SK-N-SH (cell line): Measurements from ENCODE around the gene TPP1. TPM values are rescaled to one million over a fixed set of nuclear protein-coding genes. Genes with fewer than 3 reads are reported as not detected.

ENCODE experiments used
- CTCF ChIA-PET: fragments of 300-600, 350-600 bp; formaldehyde crosslinking; extraction: SDS; loops from one replicate; lab custom pipeline; 2021; lab: Yijun Ruan, JAX
- POLR2A ChIA-PET: fragments of 350-600 bp; sonication (Branson Sonifier 250); formaldehyde crosslinking; extraction: SDS; loops from one replicate; lab custom pipeline; 2020; ENCODE audit warnings: antibody characterized with exemption, inconsistent platforms; lab: Yijun Ruan, JAX
- DNase-seq: peaks from one replicate; pipeline ENCODE4 v3.0.0; 2012
- H2AFZ ChIP-seq: fragments of 200-600 bp; sonication (generic); 2 replicates; pipeline ENCODE4 v1.8.1; 2016; ENCODE audit warnings: antibody characterized with exemption, mild to moderate bottlenecking, low read depth
- H3F3A ChIP-seq: fragments of 200-600 bp; sonication (generic); replicated peaks from 2 replicates; pipeline ENCODE3; 2016; ENCODE audit warnings: antibody characterized with exemption, mild to moderate bottlenecking; ENCODE audit not compliant: insufficient read depth
- H3K27ac ChIP-seq, 2 experiments: fragments of 200-500 bp in 1 of 2; fragments of 200-600 bp in 1 of 2; sonication (Bioruptor generic) in 1 of 2; sonication (generic), shearing (Covaris generic) in 1 of 2; 2 replicates each; pipeline versions ENCODE4 v1.5.1 to v1.6.1; 2014 to 2016; ENCODE audit warnings: low read depth in 2 of 2, inconsistent platforms in 1 of 2, low read length in 1 of 2, mild to moderate bottlenecking in 1 of 2, mixed read lengths in 1 of 2
- H3K27me3 ChIP-seq: fragments of 200-600 bp; sonication (generic), shearing (Covaris generic); 2 replicates; pipeline ENCODE4 v1.6.1; 2016; ENCODE audit warnings: mixed run types; ENCODE audit not compliant: insufficient read depth
- H3K36me3 ChIP-seq, 2 experiments: fragments of 200-500 bp in 1 of 2; fragments of 200-600 bp in 1 of 2; sonication (Bioruptor generic) in 1 of 2; sonication (generic) in 1 of 2; replicated peaks in 1 of 2; 2 replicates each; pipeline versions ENCODE3 to v1.5.1; 2014 to 2016; ENCODE audit warnings: low read length in 1 of 2, mild to moderate bottlenecking in 1 of 2; ENCODE audit not compliant: insufficient read depth in 2 of 2, control insufficient read depth in 1 of 2
- H3K4me1 ChIP-seq, 2 experiments: fragments of 200-500 bp in 1 of 2; fragments of 200-600 bp in 1 of 2; sonication (Bioruptor generic) in 1 of 2; sonication (generic), shearing (Covaris generic) in 1 of 2; 2 replicates each; pipeline versions ENCODE4 v1.5.1 to v1.6.1; 2014 to 2016; ENCODE audit warnings: low read depth in 1 of 2, low read length in 1 of 2, mixed run types in 1 of 2; ENCODE audit not compliant: insufficient read depth in 2 of 2, control insufficient read depth in 1 of 2
- H3K4me2 ChIP-seq: fragments of 200-600 bp; sonication (generic), shearing (Covaris generic); 2 replicates; pipeline ENCODE4 v1.6.1; 2017; ENCODE audit warnings: mixed run types
- H3K4me3 ChIP-seq, 2 experiments: fragments of 200-500 bp in 1 of 2; fragments of 200-600 bp in 1 of 2; sonication (Bioruptor generic) in 1 of 2; sonication (generic), shearing (Covaris generic) in 1 of 2; 2 replicates each; pipeline versions ENCODE4 v1.5.1 to v1.8.1; 2014 to 2016; ENCODE audit warnings: low read depth in 2 of 2, inconsistent platforms in 1 of 2, low read length in 1 of 2, mild to moderate bottlenecking in 1 of 2, mixed read lengths in 1 of 2, moderate library complexity in 1 of 2
- H3K79me2 ChIP-seq: fragments of 200-600 bp; sonication (generic); 2 replicates; pipeline ENCODE4 v1.8.1; 2017; ENCODE audit warnings: mild to moderate bottlenecking; ENCODE audit not compliant: insufficient read depth
- H3K9ac ChIP-seq: fragments of 200-600 bp; sonication (generic); 2 replicates; pipeline ENCODE4 v1.6.1; 2017; ENCODE audit warnings: mixed run types
- H3K9me2 ChIP-seq: fragments of 200-600 bp; sonication (generic); 2 replicates; pipeline ENCODE4 v1.6.1; 2017; ENCODE audit warnings: mixed run types
- H3K9me3 ChIP-seq: fragments of 200-600 bp; sonication (generic); 2 replicates; pipeline ENCODE4 v1.6.1; 2017; ENCODE audit warnings: mixed run types, mild to moderate bottlenecking, moderate library complexity
- H4K20me1 ChIP-seq: fragments of 200-600 bp; sonication (generic); 2 replicates; pipeline ENCODE4 v1.6.1; 2017; ENCODE audit warnings: mild to moderate bottlenecking, mixed run types; ENCODE audit not compliant: insufficient read depth
- EZH2phosphoT487 ChIP-seq: fragments of 200-600 bp; sonication (generic); IDR thresholded peaks from 2 replicates; pipeline ENCODE4 v1.6.1; 2017; ENCODE audit warnings: low read depth, mixed run types, mild to moderate bottlenecking, antibody characterized with exemption, moderate library complexity, borderline replicate concordance
- FOSL2 ChIP-seq: IDR thresholded peaks from 2 replicates; pipeline ENCODE4 v1.4.0; 2012; ENCODE audit warnings: low read depth, mild to moderate bottlenecking, moderate library complexity, borderline replicate concordance
- MXI1 ChIP-seq: IDR thresholded peaks from 2 replicates; pipeline ENCODE4 v1.6.1; 2012; ENCODE audit warnings: mild to moderate bottlenecking, low read depth, low read length, improper control_type of control experiment
- NRF1 ChIP-seq: IDR thresholded peaks from 2 replicates; pipeline ENCODE4 v1.6.1; 2012; ENCODE audit warnings: low read depth, mild to moderate bottlenecking, low read length
- POLR2AphosphoS5 ChIP-seq: IDR thresholded peaks from 2 replicates; pipeline ENCODE4 v1.6.1; 2012; ENCODE audit warnings: low read depth, low read length
- SIN3A ChIP-seq: IDR thresholded peaks from 2 replicates; pipeline ENCODE4 v1.6.1; 2012; ENCODE audit warnings: low read depth, mild to moderate bottlenecking, low read length, moderate library complexity, borderline replicate concordance
- TCF12 ChIP-seq: IDR thresholded peaks from 2 replicates; pipeline ENCODE4 v1.4.0; 2012
- WGBS: methylation state at CpG from one replicate; pipeline ENCODE4 v1.1.6; 2017; ENCODE audit warnings: low lambda C conversion rate; 5-methylcytosine and 5-hydroxymethylcytosine counted together
- polyA plus RNA-seq, 3 experiments: library from polyadenylated mRNA; depleted of rRNA; stranded (reverse); fragments of >200 nt; gene quantifications; 2 replicates each; pipeline ENCODE4 v1.2.3, GENCODE V29; 2012
- TF ChIP-seq, protein P1 (sequence below): IDR thresholded peaks from 2 replicates; pipeline ENCODE4 v1.4.0; 2012; ENCODE audit warnings: low read depth, borderline replicate concordance
- TF ChIP-seq, protein P2 (sequence below): fragments of 150-350 bp; IDR thresholded peaks from 2 replicates; pipeline ENCODE4 v1.6.1; 2016; ENCODE audit warnings: mild to moderate bottlenecking, low read depth, low read length
- TF ChIP-seq, protein P3 (sequence below): IDR thresholded peaks from 2 replicates; pipeline ENCODE4 v1.4.0; 2012; ENCODE audit warnings: low read depth, borderline replicate concordance

Gene TPP1
- polyA plus RNA-seq, 1 of the 3 experiments (the other 2 are of a cell fraction) = 105 TPM

DNA sequence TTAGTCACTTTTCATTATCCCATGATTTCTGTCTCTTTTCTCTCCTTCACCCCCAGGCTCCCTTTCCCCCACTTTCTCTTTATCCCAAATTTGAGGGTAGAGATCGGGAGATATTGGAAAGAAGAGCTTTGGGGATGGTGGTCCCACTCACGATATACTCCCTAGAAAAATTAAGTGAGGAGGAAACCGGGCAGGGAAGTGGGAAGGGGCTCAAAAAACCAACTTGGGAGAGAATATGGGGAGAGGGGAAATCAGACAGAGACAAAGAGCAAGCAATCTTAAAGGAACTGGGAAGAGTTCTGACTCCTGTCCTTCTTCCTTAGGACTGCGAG lies 37.3 kb upstream of the TPP1 start (continued):
- TF ChIP-seq, protein P1, sequence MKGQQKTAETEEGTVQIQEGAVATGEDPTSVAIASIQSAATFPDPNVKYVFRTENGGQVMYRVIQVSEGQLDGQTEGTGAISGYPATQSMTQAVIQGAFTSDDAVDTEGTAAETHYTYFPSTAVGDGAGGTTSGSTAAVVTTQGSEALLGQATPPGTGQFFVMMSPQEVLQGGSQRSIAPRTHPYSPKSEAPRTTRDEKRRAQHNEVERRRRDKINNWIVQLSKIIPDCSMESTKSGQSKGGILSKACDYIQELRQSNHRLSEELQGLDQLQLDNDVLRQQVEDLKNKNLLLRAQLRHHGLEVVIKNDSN = no peak
- no peak for TF ChIP-seq EZH2phosphoT487
- TF ChIP-seq POLR2AphosphoS5 = no peak
- no peak for TF ChIP-seq MXI1
- TF ChIP-seq, protein P2, sequence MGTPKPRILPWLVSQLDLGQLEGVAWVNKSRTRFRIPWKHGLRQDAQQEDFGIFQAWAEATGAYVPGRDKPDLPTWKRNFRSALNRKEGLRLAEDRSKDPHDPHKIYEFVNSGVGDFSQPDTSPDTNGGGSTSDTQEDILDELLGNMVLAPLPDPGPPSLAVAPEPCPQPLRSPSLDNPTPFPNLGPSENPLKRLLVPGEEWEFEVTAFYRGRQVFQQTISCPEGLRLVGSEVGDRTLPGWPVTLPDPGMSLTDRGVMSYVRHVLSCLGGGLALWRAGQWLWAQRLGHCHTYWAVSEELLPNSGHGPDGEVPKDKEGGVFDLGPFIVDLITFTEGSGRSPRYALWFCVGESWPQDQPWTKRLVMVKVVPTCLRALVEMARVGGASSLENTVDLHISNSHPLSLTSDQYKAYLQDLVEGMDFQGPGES = no peak
- no peak for TF ChIP-seq NRF1
- no peak for TF ChIP-seq SIN3A
- TF ChIP-seq, protein P3, sequence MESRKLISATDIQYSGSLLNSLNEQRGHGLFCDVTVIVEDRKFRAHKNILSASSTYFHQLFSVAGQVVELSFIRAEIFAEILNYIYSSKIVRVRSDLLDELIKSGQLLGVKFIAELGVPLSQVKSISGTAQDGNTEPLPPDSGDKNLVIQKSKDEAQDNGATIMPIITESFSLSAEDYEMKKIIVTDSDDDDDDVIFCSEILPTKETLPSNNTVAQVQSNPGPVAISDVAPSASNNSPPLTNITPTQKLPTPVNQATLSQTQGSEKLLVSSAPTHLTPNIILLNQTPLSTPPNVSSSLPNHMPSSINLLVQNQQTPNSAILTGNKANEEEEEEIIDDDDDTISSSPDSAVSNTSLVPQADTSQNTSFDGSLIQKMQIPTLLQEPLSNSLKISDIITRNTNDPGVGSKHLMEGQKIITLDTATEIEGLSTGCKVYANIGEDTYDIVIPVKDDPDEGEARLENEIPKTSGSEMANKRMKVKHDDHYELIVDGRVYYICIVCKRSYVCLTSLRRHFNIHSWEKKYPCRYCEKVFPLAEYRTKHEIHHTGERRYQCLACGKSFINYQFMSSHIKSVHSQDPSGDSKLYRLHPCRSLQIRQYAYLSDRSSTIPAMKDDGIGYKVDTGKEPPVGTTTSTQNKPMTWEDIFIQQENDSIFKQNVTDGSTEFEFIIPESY = no peak
- no peak for TF ChIP-seq TCF12

DNA sequence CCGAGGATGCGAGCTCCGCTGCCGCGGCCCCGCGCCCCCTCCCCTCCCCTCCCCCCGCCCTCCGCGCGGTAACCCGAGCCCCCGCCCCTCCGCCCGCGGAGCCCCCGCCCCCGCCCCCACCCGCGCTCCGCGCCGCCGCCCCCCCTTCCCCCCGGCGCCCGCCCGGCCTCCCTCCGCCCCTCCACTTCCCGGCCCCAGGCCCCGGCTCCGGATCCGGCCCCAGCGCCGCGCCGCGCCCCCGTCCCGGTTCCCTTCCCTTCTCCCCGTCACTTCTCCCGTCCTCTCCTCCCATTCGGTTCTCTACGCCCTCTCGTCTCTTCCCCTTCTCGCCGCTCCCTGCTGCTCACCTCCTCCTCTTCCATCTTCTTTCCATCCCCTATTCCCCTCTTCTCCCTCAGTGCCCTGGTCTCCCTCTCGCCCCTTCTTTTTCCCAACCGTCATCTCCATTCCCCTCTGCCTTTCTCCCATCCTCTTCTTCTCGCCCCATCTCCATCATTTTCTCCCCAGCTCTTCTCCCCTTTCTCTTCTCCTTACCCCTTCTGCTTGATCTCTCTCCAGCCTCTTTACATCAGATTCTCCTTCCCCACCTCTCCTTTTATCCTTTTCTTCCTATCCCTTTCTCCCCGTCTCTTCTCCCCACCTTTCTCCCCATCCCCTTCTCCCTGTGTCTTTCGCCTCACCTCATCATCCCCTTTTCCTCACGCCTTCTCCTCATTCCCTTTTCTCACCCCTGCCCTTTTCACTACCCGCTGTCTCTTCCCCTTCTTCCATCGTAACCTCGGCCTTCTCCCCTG lies 36.8 kb upstream of the TPP1 start, which contains the start of gene DCHS1:
Gene DCHS1, minus strand, starts transcription at position 20 of the 794 bp plus-strand sequence. CDS start 14,196 bp downstream, outside the sequence.
- WGBS = 29% methylated on average over 28 of the region's 56 CpGs
- no peak for TF ChIP-seq TCF12
- no peak for TF ChIP-seq FOSL2

More for the DNA sequence above, 36.8 kb upstream of the TPP1 start, which contains the start of gene DCHS1:
- H3K27me3 ChIP-seq = no peaks in the 10 kb centered on the region
- H3K9me3 ChIP-seq = no peaks in the 10 kb centered on the region
- peak; percentile 96 for DNase-seq
- peaks cover 4% of the 10 kb centered on the region for H3F3A ChIP-seq
- peaks cover 0 to 25% of the 10 kb centered on the region in 2 experiments; a peak in 1 of 4 replicates for H3K4me1 ChIP-seq
- no peaks in the 10 kb centered on the region for H3K79me2 ChIP-seq
- H3K4me3 ChIP-seq = peak within 1 kb of the TSS; percentile 58 to 62
- peak within 1 kb of the TSS in 1 of 2 experiments; percentile 71; a peak in 1 of 4 replicates for H3K27ac ChIP-seq
- no peaks in the 10 kb centered on the region for H4K20me1 ChIP-seq
- H3K9me2 ChIP-seq = no peaks in the 10 kb centered on the region
- H3K9ac ChIP-seq = peak within 1 kb of the TSS; percentile 49
- ChIA-PET CTCF (interaction anchor here (0.8 to 3.2 kb wide), 4 partner anchors 9 to 124 kb away, joined by 3 to 10 read pairs (median 6); no protein-coding TSS in a partner anchor), POLR2A (interaction anchor here (1.0 kb wide), 1 partner anchor 9 kb away, joined by 11 read pairs; no protein-coding TSS in a partner anchor)
- H3K4me2 ChIP-seq = peak within 1 kb of the TSS; percentile 74
- H2AFZ ChIP-seq = 0 out of 2 replicates have a peak within 1 kb of the TSS, but pooled peaks have one; percentile 79
- no peaks in the 10 kb centered on the region for H3K36me3 ChIP-seq
